ENCODE data around the gene CACYBP. TPM values are rescaled to one million over a fixed set of nuclear protein-coding genes. Genes with fewer than 3 reads are reported as not detected.

CACYBP gene, protein sequence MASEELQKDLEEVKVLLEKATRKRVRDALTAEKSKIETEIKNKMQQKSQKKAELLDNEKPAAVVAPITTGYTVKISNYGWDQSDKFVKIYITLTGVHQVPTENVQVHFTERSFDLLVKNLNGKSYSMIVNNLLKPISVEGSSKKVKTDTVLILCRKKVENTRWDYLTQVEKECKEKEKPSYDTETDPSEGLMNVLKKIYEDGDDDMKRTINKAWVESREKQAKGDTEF
- total RNA-seq = 27.8 TPM

- DNase-seq (ENCODE audit: low spot score) (peak; percentile 71), ATAC-seq (peak; percentile 26)
Observed at GRCh38 chr1:174999936-175000696, at the start of gene CACYBP. Gene CACYBP, plus strand, starts transcription at chr1:174999947. Its CDS starts 234 bp downstream, at chr1:175000181.

GRCh38 chr1:174953285-174954072 is 46.3 kb upstream of the CACYBP start:
- no peak for DNase-seq (ENCODE audit: low spot score)
- peak; percentile 44 for ATAC-seq

DNA sequence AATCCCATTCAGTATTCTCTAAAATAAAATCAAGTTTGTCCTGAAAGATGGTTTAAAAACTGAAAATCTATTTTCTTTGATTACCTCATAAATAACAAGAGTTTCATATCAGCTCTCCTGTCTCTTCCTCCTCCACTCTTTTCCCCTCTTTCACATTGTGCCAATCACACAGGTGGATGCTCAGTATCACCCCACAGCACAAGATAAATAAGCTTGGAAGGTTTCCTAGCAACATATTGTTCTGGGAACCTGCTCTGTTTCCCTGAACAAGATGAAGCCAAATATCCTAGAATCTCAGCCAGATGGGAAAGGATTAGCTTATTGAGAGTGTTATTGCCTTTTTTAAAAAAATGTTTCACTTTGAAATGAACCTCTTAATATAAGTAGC is 45.7 kb upstream of the CACYBP start:
- ATAC-seq (peak; percentile 58), DNase-seq (ENCODE audit: low spot score) (no peak)

GRCh38 chr1:174954671-174955669 is 44.8 kb upstream of the CACYBP start:
- DNase-seq (ENCODE audit: low spot score) (no peak), ATAC-seq (peak; percentile 56)

- DNase-seq (ENCODE audit: low spot score) (no peak), ATAC-seq (no peak)
Observed at GRCh38 chr1:174956086-174956485, 43.7 kb upstream of the CACYBP start.

- ATAC-seq (no peak), DNase-seq (ENCODE audit: low spot score) (no peak)
Observed at GRCh38 chr1:174956976-174957375, 42.8 kb upstream of the CACYBP start.

DNA sequence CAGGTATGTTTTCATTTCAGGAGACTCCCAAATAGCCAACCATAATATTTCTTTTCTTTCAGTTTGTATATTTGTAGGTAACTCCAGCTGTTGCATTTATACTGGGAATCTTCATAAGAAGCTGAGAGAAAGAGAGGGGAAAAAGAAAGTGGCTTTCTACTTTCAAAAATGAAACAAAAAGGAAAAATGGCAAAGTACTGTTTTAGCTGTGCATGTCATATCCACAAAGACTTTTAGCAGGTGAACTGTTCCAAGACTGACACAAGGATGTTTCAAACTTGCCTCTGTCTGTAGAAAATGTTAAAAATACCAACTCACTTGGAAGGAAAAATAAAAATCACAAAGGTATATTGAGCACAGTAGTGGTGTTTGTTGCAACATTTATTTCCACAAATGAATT is 41.9 kb upstream of the CACYBP start:
- ATAC-seq = no peak
- no peak for DNase-seq (ENCODE audit: low spot score)

GRCh38 chr1:174958396-174958795 is 41.4 kb upstream of the CACYBP start:
- DNase-seq (ENCODE audit: low spot score) = no peak
- ATAC-seq = no peak

GRCh38 chr1:174960362-174960761 is 39.4 kb upstream of the CACYBP start:
- ATAC-seq = no peak
- no peak for DNase-seq (ENCODE audit: low spot score)

DNA sequence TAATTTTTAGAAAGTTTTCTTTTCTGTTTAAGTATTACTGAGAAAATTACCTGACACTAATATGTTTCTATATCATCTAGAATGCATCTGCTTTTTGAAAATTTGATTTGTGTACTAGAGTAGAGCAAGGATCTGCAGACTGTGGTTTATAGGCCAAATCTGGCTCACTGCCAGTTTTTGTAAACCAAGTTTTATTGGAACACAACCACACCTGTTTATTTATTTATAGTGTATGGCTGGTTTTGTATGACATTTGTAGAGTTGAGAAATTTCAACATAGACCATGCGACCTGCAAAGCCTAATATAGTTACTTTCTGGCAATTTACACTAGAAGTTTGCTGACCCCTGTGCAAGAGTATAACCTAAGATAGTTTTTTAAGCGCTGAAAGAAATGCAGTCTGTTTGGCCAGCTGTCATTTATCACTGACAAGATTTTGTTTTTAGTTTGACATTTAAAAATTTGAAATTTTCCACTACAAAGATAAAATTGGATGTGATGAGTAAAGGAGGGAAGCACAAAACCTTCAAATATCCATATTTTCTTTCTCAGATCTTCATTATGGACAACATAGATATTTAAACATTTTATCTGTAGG is 36.1 kb upstream of the CACYBP start:
- ATAC-seq = no peak

DNA sequence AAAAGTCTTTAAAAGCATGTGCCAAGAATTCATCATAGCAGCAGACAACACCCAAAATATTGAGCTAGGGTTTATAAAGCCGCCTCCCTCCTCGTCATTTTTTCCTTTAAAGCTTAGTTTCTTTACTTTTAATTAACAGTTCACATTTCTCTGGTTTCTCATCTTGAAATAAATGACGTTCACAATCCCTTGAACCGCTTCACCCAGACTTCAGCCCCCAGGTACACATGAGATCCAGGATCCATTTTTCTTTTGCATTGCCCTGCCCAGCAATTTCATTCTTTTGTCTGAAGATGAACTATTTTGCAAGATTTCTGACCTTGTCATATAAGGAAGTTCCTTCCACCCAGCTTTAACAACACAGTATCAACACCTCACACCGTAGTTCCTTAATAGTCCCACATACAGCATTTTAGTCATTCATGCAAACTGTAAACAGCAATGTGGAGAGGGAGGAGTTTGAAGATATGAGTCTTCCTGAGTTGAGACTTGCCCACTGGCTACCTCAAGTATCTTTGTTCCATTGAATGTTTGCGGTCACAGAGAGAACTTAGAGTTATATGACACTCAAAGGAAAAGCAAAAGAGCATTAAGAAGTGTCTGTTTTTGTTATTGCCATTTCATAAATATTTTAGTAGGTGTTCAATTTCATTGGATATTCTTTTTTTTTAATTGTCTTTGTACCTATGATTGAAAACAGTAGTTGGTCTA is 35.3 kb upstream of the CACYBP start:
- DNase-seq (ENCODE audit: low spot score) (no peak), ATAC-seq (peak; percentile 39)

More for the DNA sequence above, 36.1 kb upstream of the CACYBP start:
- no peak for DNase-seq (ENCODE audit: low spot score)

- peak; percentile 72 for ATAC-seq
- no peak for DNase-seq (ENCODE audit: low spot score)
Observed at GRCh38 chr1:174964972-174965361, 34.8 kb upstream of the CACYBP start.

DNA sequence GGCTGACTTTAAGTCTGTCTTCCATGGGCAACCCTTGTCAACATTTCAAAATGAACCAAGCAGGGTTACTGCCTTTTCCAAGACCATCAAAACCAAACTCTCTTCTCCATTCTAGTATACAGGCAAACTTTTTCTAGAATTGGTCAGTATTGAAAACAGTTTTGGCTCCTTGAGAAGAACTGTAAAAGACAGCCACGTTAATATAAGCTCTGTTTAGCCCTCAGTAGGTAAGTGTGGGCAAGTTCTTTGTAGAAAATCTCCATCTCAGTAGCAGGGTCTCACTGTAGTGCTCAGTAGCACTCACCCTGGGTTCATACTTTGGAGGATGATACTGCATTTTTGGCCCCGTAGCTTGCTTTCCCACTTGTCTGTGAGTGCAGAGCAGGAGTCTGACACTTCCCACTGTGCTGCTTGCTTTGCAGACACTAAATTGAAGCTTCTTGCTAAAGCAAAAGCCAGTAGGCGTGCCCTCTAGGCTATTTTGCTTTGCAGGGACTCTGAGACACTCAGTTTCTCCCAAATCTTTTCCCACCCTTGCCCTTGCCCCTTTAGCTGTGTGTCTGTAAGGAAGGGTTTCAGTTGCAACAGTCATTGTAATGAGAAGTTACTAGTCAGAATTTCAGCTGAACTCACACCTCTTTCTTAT is 34.3 kb upstream of the CACYBP start:
- ATAC-seq (peak; percentile 50), DNase-seq (ENCODE audit: low spot score) (no peak)

DNA sequence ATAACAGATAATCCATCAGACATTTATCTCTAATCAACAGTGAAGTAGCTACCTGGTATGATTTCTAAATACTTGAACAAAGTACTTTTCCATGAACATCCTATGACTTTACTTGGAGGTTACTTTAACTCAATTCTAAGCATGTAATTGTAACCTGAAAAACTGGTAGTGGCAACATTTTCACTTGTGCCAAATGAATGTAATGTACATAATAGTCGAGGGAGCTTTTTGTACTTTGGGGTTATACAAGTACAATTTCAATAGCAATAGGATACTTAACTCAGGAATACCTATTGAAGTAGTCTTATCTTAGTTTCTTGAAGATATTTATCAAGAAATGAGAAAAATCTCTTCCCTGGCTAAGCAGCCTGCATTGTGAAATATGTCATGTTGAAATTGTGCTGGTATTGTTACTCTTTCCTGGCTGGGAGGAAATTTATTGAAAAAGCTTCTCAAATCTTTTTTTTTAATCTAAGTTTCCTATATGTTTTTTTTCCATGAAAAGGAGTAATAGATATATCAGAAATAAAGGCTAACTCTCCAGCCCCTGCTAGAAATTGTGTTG is 33.7 kb upstream of the CACYBP start:
- ATAC-seq (no peak), DNase-seq (ENCODE audit: low spot score) (no peak)

DNA sequence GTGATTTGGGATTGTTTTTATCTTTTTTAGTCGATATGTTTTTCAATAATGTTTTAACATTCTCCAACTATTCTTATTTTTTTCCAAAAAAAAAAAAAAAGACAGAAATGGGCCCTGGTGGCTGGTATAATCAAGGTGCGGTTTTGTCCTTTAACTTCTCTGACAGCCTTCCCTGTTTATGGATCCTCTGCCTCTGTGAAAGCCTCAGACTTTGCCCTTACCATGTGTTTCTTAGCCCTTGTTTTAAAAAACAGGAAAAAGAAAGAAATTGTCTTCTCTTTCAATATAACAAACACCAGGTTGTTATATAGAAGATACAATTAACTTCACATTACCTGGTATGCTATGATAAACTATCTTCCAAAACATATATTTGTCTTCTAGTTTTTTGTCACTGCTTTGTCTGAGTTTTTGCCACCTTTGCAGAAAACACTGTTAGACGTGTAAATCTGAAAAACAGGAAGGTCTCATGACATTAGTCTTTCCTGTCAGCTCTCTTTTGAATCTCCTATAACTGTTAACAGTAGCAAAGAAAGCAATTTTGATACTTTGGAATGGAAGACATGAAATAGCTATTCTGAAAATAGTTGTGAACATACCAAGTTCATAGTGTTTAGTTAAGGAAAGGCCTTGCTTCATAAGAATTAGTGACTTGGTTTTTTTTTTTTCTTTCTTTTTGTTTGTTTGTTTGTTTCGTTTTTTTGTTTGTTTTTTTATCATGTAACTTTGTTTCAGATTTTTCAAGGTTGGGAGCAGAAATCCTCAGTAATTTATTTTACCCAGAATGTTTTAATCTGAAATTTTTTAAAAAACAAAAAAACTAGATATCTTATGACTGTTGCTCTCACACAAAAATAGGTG is 31.7 kb upstream of the CACYBP start:
- DNase-seq (ENCODE audit: low spot score) (no peak), ATAC-seq (peak; percentile 67)

- DNase-seq (ENCODE audit: low spot score) = no peak
- ATAC-seq = no peak
Observed at GRCh38 chr1:174968750-174969244, 30.9 kb upstream of the CACYBP start.

GRCh38 chr1:174969977-174970376 is 29.8 kb upstream of the CACYBP start:
- no peak for ATAC-seq
- no peak for DNase-seq (ENCODE audit: low spot score)
